ENCODE data around the gene PARL. TPM values are rescaled to one million over a fixed set of nuclear protein-coding genes. Genes with fewer than 3 reads are reported as not detected.
"Not testable (repeated sequence)": the region's sequence is repeated elsewhere in the genome, so short reads cannot be mapped to it uniquely, and the experiment has no call there.

Gene PARL
- total and polyA plus RNA-seq, 2 of the 13 experiments (the other 11 are each of a cell fraction or from before 2014, with no cell fraction given), result 46.3 to 58.6 TPM

DNA sequence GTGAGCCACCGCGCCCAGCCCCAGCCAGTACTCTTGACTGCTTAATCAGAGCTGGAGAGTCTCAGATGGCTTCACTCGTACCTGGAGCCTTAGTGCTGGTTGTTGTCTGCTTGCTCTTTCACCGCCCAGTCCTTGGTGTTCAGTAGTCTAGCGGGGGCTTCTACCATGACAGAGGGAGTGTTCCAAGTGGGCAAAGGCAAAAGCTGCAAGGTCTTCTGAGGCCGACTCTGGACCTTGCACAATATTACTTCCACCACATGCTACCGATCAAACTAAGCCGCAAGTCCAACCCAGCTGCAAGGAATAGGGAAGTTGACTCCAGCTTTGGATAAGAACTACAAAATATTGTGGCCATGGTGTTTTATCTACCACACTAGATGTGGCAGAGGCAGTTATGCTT lies 6.6 kb downstream of the PARL start:
- POLR2A ChIA-PET, result interaction anchor here (0.8 kb wide), 1 partner anchor 30 kb away, joined by 3 read pairs; no protein-coding TSS in a partner anchor
- no peaks in the 10 kb centered on the region for H3K9me3 ChIP-seq (ENCODE audit: low read length)
- peaks cover 4 to 16% of the 10 kb centered on the region in 2 experiments; a peak in 4 of 5 replicates for H3K36me3 ChIP-seq (replicated peaks in 1 of 2; ENCODE audit: control insufficient read depth in 1 of 2, insufficient read depth in 2 of 2, low read length in 2 of 2)
- intact Hi-C loops (cut with micrococcal nuclease; ENCODE audit: unreplicated experiment) (no loop called here), in situ Hi-C loops (cut with HindIII; ENCODE audit: extremely low pct_ligation_motif_present, low pct_unique_long_range_greater_than_20kb) (loop anchor here (25.0 kb wide), 1 partner anchor 259 kb away; the partner anchor contains the start of gene EIF2B5)
- FAIRE-seq, result no peak
- H3K4me3 ChIP-seq (replicated peaks in 1 of 3; ENCODE audit: insufficient read depth in 1 of 3, low read depth in 2 of 3, low read length in 3 of 3), result no peak overlapping the region
- H3K9ac ChIP-seq (ENCODE audit: insufficient read depth, low read depth, low read length), result no peak overlapping the region
- H2AFZ ChIP-seq (ENCODE audit: low read length), result no peak overlapping the region
- DNase-seq (ENCODE audit: low spot score), result no peak
- H3K4me2 ChIP-seq (ENCODE audit: low read depth, low read length), result no peak overlapping the region
- BruUV-seq (replicated peaks), result no TSS peak
- peaks cover 83% of the 10 kb centered on the region for H3K79me2 ChIP-seq (ENCODE audit: insufficient read depth, low read length)
- CTCF ChIA-PET (ENCODE audit: low intra/inter-chr PET ratio, low total read pairs), result no interaction called here
- no peak for ATAC-seq
- TF ChIP-seq, protein P1, sequence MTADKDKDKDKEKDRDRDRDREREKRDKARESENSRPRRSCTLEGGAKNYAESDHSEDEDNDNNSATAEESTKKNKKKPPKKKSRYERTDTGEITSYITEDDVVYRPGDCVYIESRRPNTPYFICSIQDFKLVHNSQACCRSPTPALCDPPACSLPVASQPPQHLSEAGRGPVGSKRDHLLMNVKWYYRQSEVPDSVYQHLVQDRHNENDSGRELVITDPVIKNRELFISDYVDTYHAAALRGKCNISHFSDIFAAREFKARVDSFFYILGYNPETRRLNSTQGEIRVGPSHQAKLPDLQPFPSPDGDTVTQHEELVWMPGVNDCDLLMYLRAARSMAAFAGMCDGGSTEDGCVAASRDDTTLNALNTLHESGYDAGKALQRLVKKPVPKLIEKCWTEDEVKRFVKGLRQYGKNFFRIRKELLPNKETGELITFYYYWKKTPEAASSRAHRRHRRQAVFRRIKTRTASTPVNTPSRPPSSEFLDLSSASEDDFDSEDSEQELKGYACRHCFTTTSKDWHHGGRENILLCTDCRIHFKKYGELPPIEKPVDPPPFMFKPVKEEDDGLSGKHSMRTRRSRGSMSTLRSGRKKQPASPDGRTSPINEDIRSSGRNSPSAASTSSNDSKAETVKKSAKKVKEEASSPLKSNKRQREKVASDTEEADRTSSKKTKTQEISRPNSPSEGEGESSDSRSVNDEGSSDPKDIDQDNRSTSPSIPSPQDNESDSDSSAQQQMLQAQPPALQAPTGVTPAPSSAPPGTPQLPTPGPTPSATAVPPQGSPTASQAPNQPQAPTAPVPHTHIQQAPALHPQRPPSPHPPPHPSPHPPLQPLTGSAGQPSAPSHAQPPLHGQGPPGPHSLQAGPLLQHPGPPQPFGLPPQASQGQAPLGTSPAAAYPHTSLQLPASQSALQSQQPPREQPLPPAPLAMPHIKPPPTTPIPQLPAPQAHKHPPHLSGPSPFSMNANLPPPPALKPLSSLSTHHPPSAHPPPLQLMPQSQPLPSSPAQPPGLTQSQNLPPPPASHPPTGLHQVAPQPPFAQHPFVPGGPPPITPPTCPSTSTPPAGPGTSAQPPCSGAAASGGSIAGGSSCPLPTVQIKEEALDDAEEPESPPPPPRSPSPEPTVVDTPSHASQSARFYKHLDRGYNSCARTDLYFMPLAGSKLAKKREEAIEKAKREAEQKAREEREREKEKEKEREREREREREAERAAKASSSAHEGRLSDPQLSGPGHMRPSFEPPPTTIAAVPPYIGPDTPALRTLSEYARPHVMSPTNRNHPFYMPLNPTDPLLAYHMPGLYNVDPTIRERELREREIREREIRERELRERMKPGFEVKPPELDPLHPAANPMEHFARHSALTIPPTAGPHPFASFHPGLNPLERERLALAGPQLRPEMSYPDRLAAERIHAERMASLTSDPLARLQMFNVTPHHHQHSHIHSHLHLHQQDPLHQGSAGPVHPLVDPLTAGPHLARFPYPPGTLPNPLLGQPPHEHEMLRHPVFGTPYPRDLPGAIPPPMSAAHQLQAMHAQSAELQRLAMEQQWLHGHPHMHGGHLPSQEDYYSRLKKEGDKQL (CRISPR knock-in tag; IDR thresholded peaks at IDR 0.05; ENCODE audit: low read depth), result no peak
- no peak for TF ChIP-seq TCF12 (IDR thresholded peaks at IDR 0.05)
- TF ChIP-seq TCF12 (CRISPR knock-in tag; IDR thresholded peaks at IDR 0.05), result no peak
- TF ChIP-seq KLF12 (CRISPR knock-in tag; IDR thresholded peaks at IDR 0.05; ENCODE audit: borderline replicate concordance), result no peak
- no peak for TF ChIP-seq ZNF563 (CRISPR knock-in tag; IDR thresholded peaks at IDR 0.05)
- peaks cover 27% of the 10 kb centered on the region; the same call in 1 of the 2 replicates for H4K20me1 ChIP-seq (ENCODE audit: insufficient read depth, low read length)
- peaks cover 36% of the 10 kb centered on the region for H3K4me1 ChIP-seq (ENCODE audit: insufficient read depth, low read length)
- WGBS (ENCODE audit: low lambda C conversion rate), result 96% methylated on average over 8 of the region's 8 CpGs
- no peak overlapping the region for H3K27ac ChIP-seq (ENCODE audit: extremely low read length, insufficient read depth, low read length)
- H3K27me3 ChIP-seq (ENCODE audit: control insufficient read depth in 1 of 2, insufficient read depth in 2 of 2, low read length in 2 of 2), result no peaks in the 10 kb centered on the region

DNA sequence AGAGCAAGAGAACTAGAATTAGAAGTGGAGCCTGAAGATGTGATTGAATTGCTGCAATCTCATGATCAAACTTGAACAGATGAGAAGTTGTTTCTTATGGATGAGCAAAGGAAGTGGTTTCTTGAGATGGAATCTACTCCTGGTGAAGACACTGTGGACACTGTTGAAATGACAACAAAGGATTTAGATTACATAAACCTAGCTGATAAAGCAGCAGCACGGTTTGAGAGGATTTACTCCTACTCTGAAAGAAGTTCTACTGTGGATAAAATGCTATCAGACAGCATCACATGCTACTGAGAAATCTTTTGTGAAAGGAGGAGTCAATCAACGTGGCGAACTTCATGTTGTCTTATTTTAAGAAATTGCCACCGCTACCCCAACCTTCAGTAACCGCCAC lies 7.5 kb downstream of the PARL start:
- in situ Hi-C loops (cut with HindIII; ENCODE audit: extremely low pct_ligation_motif_present, low pct_unique_long_range_greater_than_20kb), result loop anchor here (25.0 kb wide), 1 partner anchor 260 kb away; the partner anchor contains the start of gene EIF2B5
- POLR2A ChIA-PET; DNase-seq (ENCODE audit: low spot score); H3K27ac ChIP-seq (ENCODE audit: extremely low read length, insufficient read depth, low read length); intact Hi-C loops (cut with micrococcal nuclease; ENCODE audit: unreplicated experiment); CTCF ChIA-PET (ENCODE audit: low intra/inter-chr PET ratio, low total read pairs); H3K9ac ChIP-seq (ENCODE audit: insufficient read depth, low read depth, low read length); ATAC-seq; BruUV-seq (replicated peaks); H3K4me3 ChIP-seq (replicated peaks in 1 of 3; ENCODE audit: insufficient read depth in 1 of 3, low read depth in 2 of 3, low read length in 3 of 3); H3K4me2 ChIP-seq (ENCODE audit: low read depth, low read length); H3K9me3 ChIP-seq (ENCODE audit: low read length); H2AFZ ChIP-seq (ENCODE audit: low read length); H3K27me3 ChIP-seq (ENCODE audit: control insufficient read depth in 1 of 2, insufficient read depth in 2 of 2, low read length in 2 of 2); FAIRE-seq: not testable (repeated sequence)
- Histone ChIP-seq H3K79me2 (ENCODE audit: insufficient read depth, low read length) (peaks cover 83% of the 10 kb centered on the region), H3K4me1 (ENCODE audit: insufficient read depth, low read length) (peaks cover 29% of the 10 kb centered on the region), H3K36me3 (replicated peaks in 1 of 2; ENCODE audit: control insufficient read depth in 1 of 2, insufficient read depth in 2 of 2, low read length in 2 of 2) (peaks cover 4 to 16% of the 10 kb centered on the region in 2 experiments; a peak in 4 of 5 replicates), H4K20me1 (ENCODE audit: insufficient read depth, low read length) (peaks cover 23% of the 10 kb centered on the region; the same call in 1 of the 2 replicates)
- WGBS (ENCODE audit: low lambda C conversion rate), result 86% methylated on average over 5 of the region's 5 CpGs

All from HepG2 (cell line).